Kidney epithelial cell (primary cell): Measurements from ENCODE around the gene ST13. TPM values are rescaled to one million over a fixed set of nuclear protein-coding genes. Genes with fewer than 3 reads are reported as not detected.

Experiments
- DNase-seq: peaks from one replicate; pipeline ENCODE4 v3.0.0-alpha.2; 2010; ENCODE audit warnings: low read depth
- H3K27me3 ChIP-seq: 2 replicates; pipeline ENCODE4 v1.6.0; 2011; ENCODE audit warnings: low read length; ENCODE audit not compliant: control insufficient read depth, insufficient read depth
- H3K36me3 ChIP-seq: 2 replicates; pipeline ENCODE4 v1.5.1; 2011; ENCODE audit warnings: low read length; ENCODE audit not compliant: control insufficient read depth, insufficient read depth
- H3K4me3 ChIP-seq: 2 replicates; pipeline ENCODE4 v1.5.1; 2011; ENCODE audit warnings: low read depth, mild to moderate bottlenecking, control low read depth, low read length
- CTCF ChIP-seq: IDR thresholded peaks from 2 replicates; pipeline ENCODE4 v1.5.1; 2011; ENCODE audit warnings: mild to moderate bottlenecking, moderate library complexity, low read length, control low read depth, inconsistent platforms; ENCODE audit not compliant: insufficient read depth, poor library complexity, severe bottlenecking
- total RNA-seq: library from RNA; depleted of rRNA; stranded (reverse); fragments of >200 nt; gene quantifications from 2 replicates; pipeline ENCODE4 v1.2.3, GENCODE V29; 2015

The ST13 gene
- total RNA-seq, 1 donor from 2014 or later = 160 TPM

- Histone ChIP-seq H3K27me3 (no peaks in the 10 kb centered on the region), H3K36me3 (no peaks in the 10 kb centered on the region), H3K4me3 (peak within 1 kb of the TSS; percentile 93)
- TF ChIP-seq CTCF = peak; percentile 34
- peak; percentile 35 for DNase-seq
Measured at GRCh38 chr22:40818747-40819598, 37.5 kb downstream of the ST13 start, which contains the start of gene SLC25A17. TSS of gene SLC25A17 (minus strand) at chr22:40819346. CDS start at chr22:40819248, 98 bp downstream.

- no peak for TF ChIP-seq CTCF
- peak overlapping the region; percentile 93 for H3K4me3 ChIP-seq
- DNase-seq = no peak
- no peaks in the 10 kb centered on the region for H3K36me3 ChIP-seq
- no peaks in the 10 kb centered on the region for H3K27me3 ChIP-seq
Measured at GRCh38 chr22:40818192-40818746, 38.2 kb downstream of the ST13 start.

GRCh38 chr22:40817737-40818136 is 38.7 kb downstream of the ST13 start:
- Histone ChIP-seq H3K27me3 (no peaks in the 10 kb centered on the region), H3K36me3 (no peaks in the 10 kb centered on the region), H3K4me3 (no peak overlapping the region)
- no peak for TF ChIP-seq CTCF
- no peak for DNase-seq

- no peak for TF ChIP-seq CTCF
- Histone ChIP-seq H3K4me3 (no peak overlapping the region), H3K36me3 (no peaks in the 10 kb centered on the region), H3K27me3 (no peaks in the 10 kb centered on the region)
- no peak for DNase-seq
Measured at GRCh38 chr22:40813912-40814315, 42.5 kb downstream of the ST13 start.

GRCh38 chr22:40808018-40808841 is 48.2 kb downstream of the ST13 start:
- H3K4me3 ChIP-seq = no peak overlapping the region
- no peak for DNase-seq
- no peak for TF ChIP-seq CTCF

More at GRCh38 chr22:40808018-40808841, 48.2 kb downstream of the ST13 start:
- Histone ChIP-seq H3K27me3 (no peaks in the 10 kb centered on the region), H3K36me3 (no peaks in the 10 kb centered on the region)
